C4-2B (cell line): Measurements from ENCODE around the gene TMEM222.

Experiments
- H3K27ac ChIP-seq: fragments of 450-650 bp; 2 replicates; pipeline ENCODE4 v1.5.1; 2017
- ZFX ChIP-seq: fragments of 450-650 bp; IDR thresholded peaks from 2 replicates; pipeline ENCODE4 v1.6.1; 2017
- TF ChIP-seq, protein P1 (sequence below): fragments of 450-650 bp; conservative IDR thresholded peaks from 2 replicates; pipeline ENCODE4 v1.5.1; 2017; ENCODE audit warnings: mild to moderate bottlenecking

TMEM222 gene

DNA sequence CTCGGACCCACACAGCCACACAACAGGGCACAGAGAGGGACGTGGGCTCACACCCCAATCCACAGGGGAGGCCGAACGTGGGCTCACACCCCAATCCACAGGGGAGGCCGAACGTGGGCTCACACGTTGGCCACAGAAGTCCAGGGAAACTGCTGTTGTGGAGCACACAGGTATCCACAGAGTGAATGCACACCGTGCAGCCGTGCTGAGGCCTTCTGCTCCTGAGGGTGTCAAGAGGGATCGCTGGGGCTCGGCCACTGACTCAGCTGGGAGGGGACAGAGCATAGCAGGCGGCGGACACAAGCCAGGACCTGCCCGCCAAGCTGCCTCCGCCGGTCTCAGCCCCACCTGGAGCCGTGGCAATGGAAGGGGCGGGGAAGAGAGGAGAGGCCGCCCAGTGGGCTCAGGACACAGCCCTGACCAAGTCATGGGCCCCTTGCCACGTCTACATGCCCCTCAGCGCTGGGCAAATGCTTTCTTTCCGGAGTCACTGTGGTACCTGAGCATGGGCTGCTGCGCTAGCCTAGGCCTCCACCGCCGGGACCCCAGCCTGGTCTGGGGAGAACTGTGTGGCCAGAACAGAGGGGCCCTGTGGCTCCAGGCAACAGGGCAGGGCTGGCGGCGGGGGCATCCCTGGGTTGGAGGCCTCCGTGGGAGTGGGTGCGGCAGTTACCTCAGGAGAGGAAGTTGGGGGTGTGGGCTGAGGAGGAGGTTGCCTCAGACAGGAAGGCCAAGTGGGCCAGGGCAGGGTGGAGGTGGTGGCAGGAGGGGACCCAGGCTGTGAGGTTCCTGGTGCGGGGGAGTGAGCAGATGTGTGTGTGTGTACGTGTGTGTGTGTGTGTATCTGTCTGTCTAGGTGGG lies 21.0 kb downstream of the TMEM222 start:
- H3K27ac ChIP-seq, result peak overlapping the region; percentile 70
- no peak for TF ChIP-seq ZFX
- TF ChIP-seq, protein P1, sequence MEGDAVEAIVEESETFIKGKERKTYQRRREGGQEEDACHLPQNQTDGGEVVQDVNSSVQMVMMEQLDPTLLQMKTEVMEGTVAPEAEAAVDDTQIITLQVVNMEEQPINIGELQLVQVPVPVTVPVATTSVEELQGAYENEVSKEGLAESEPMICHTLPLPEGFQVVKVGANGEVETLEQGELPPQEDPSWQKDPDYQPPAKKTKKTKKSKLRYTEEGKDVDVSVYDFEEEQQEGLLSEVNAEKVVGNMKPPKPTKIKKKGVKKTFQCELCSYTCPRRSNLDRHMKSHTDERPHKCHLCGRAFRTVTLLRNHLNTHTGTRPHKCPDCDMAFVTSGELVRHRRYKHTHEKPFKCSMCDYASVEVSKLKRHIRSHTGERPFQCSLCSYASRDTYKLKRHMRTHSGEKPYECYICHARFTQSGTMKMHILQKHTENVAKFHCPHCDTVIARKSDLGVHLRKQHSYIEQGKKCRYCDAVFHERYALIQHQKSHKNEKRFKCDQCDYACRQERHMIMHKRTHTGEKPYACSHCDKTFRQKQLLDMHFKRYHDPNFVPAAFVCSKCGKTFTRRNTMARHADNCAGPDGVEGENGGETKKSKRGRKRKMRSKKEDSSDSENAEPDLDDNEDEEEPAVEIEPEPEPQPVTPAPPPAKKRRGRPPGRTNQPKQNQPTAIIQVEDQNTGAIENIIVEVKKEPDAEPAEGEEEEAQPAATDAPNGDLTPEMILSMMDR, result no peak

DNA sequence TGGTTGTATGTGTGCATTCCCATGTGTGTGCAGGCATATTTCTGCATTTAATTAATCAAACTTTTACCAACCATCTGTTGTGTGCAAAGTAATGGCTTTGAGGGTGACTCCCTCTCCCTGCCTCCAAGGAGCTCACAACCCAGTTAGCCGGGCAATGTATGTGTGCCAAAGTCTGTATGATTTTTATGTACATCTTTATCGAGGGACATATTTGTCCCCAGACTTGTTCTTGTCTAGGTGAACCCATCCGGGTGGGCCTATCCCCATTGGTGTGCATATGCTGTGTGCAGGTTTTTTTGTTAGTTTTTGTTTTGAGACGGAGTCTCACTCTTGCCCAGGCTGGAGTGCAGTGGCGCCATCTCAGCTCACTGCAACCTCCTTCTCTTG lies 21.7 kb downstream of the TMEM222 start:
- no peak for TF ChIP-seq ZFX
- TF ChIP-seq, protein P1, result no peak
- no peak overlapping the region; the same call in 1 of the 2 replicates for H3K27ac ChIP-seq

DNA sequence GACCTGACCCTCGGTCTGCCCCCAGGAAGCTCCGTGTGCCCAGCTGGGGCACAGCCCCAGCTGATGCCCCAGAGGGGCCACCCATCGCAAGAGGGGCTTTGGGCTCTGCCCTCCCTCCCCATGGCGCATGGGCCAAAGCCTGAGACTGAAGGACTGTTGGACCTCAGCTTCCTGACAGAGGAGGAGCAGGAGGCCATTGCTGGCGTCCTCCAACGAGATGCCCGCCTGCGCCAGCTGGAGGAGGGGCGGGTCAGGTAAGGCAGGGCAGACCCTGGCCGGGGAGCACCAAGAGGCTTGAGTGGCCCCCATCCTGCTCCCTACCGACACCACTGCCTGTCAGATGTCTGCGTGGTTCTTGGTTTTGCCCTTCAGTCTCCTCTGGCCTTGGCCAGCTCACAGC lies 23.3 kb downstream of the TMEM222 start:
- H3K27ac ChIP-seq, result no peak overlapping the region
- TF ChIP-seq, protein P1, result no peak
- TF ChIP-seq ZFX, result no peak

DNA sequence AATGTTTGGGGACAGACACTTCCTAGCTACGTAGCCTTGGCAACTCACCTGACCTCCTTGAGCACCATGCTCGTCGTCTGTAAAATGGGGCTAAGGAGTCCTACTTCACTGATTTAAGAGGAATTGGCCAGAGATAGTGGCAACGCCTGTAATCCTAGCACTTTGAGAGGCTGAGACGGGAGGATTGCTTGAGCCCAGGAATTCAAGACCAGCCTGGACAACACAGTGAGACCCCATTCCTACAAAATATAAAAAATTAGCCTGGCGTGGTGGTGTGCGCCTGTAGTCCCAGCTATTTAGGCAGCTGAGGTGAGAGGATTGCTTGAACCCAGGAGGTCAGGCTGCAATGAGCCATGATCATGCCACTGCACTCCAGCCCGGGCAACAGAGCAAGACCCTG lies 24.4 kb downstream of the TMEM222 start:
- no peak for TF ChIP-seq ZFX
- TF ChIP-seq, protein P1, result no peak
- H3K27ac ChIP-seq, result no peak overlapping the region

DNA sequence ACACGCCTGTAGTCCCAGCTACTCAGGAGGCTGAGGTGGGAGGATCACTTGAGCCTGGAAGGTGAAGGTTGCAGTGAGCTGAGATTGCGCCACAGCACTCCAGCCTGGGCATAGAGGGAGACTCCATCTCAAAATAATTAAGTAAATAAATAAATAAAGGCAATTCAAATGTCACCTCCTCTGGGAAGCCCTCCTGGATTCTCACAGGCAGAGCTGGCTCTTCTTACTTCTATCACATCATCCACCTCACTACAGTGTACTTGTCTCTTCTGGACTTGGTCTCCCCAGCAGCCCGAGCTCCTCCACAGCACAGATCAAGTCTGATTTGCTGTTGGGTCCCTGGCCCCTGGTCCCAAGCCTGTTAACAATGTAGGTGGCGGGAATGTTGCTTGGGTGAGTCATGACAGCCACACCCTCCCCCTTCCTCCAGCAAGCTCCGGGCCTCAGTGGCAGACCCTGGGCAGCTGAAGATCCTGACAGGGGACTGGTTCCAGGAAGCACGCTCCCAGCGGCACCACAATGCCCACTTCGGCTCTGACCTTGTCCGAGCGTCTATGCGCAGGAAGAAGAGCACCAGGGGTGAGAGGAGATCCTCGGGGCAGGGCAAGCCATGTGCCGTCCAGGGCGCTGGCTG lies 25.1 kb downstream of the TMEM222 start:
- TF ChIP-seq ZFX, result no peak
- TF ChIP-seq, protein P1, result no peak
- H3K27ac ChIP-seq, result no peak overlapping the region

DNA sequence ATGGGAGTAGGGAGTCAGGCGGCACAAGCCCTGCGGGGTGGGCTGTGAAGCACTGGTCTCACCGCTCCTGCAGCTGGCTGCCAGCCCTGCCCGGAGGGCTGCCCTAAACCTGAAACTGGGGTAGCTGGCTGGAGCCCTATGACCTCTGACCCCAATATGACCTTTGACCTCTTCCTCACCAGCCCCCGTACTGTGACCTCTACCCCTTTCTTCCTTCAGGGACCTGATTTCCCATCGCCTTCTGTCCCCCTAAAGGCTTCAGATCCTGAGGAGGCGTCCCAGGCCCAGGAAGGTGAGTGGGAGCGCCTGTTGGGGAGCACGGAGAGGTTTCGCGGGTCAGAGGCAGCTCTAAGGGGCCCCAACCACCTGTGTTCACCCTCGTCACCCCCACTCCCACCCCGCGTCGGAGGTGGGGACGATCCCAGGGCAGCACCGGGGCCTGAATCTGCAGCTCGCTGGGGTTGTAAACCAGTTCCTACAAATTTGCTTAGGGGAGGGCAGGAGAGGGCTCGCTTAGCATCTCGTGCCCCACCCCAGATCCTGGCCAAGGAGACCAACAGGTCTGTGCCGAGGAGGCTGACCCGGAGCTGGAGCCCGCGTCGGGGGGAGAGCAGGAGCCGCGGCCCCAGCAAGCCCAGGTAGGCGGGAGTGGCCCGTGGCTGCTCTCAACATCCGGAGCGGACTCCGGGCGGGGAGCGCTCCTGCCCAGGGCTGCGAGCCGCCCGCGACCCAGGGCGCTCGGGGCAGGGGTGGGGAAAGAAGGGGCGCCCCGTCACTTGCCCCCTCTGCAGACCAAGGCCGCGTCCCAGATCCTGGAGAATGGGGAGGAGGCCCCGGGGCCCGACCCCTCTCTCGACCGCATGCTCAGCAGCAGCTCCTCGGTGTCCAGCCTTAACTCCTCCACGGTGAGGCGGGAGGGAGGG lies 27.2 kb downstream of the TMEM222 start:
- TF ChIP-seq, protein P1, result no peak
- no peak for TF ChIP-seq ZFX
- peak overlapping the region; percentile 95 for H3K27ac ChIP-seq
